HG02938 (cell line): ENCODE results near the gene EML2.

Source experiments
- ATAC-seq: cut with Tn5 transposase; IDR thresholded peaks from one replicate; pipeline ENCODE4 v1.9.1; 2021; ENCODE audit warnings: mild to moderate bottlenecking, moderate library complexity; ENCODE audit not compliant: unreplicated experiment

Gene EML2

GRCh38 chr19:45591004-45591637 lies 48.1 kb downstream of the EML2 start:
- ATAC-seq, result no peak

- no peak for ATAC-seq
Measured at GRCh38 chr19:45590300-45591003, 48.7 kb downstream of the EML2 start.

DNA sequence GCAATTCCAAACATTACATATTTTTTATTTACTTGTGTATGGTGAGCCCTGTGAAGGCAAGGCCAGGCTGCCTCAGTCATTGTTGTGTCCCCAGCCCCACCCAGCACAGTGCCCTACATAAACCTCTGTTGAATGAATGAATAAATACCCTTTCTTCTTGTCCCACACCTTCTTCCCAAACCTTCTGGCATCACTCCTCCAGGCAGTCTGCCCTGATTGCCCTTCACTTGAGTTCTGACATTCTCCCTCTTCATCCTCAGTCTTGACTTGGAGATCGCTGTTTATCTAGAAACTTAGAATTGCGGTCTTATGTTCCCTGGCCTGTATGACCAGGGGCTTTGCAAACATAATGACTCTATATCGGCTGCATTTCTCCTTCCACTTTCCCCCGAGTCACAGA lies 49.4 kb downstream of the EML2 start:
- no peak for ATAC-seq

- no peak for ATAC-seq
Measured at GRCh38 chr19:45587873-45588272, 51.3 kb downstream of the EML2 start.

DNA sequence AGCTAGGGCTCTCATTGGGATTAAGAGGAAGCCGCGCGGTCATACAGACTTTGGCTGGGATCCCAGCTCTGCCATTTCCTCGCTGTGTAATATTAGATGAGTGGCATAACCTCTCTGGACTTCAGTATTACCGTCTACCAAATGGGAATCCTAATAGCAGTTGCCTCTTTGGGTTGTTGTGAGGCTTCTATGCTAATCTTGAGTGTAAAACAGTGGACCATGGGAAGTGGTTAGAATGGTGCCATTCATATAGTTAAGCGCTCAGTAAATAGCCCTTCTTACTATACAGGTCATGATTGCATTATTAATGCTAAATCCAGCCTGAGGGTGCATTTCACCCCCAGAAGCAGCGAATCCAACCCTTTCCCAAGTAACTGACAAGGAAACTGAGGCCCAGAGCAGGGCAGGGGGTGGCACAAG lies 54.0 kb downstream of the EML2 start:
- no peak for ATAC-seq

DNA sequence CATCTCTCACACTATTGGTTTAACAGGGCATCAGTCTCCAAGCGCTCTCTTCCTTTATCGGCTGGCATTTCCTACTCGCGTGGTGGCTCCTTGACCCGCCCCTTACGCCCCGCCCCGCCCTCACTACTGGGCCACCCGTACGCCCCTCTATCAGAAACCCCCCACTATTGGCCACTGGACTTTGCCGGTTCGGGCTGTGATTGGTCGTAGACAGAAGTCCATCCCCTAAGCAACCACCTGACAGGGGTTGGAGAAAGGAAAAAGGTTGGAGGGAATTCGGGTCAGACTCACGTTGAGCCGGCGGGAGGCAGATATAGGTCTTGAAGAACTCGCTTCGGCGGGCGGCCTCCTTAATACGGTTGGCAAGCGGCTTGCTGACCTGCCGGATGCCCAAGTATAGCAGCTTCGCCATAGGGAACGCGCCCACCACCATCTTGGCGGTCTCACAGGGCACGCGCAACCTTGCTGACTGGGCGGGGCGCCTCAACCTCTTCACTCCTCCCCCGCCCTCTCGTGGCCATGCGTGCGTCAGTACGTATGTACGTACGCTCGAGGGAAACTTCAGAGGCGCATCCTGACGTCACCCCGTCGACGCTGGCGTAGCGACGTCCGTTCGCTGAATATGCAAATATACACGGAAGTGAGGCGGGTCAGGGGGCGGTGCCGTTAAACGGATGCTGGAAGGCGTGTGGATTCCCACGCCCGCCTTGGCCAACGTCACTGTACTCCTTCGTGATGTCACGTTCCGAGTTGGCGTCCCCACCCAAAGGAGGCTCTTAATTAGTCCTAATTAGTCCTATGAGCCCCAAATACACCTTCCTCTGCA lies 54.7 kb downstream of the EML2 start, which contains the start of gene OPA3:
Gene OPA3 (minus strand): TSS at position 471 of the 826 bp plus-strand sequence. CDS start 38 bp downstream, at position 433.
- ATAC-seq, result peak; percentile 81

- no peak for ATAC-seq
Measured at GRCh38 chr19:45581576-45581975, 57.6 kb downstream of the EML2 start.

- no peak for ATAC-seq
Measured at GRCh38 chr19:45578861-45579260, 60.3 kb downstream of the EML2 start.

DNA sequence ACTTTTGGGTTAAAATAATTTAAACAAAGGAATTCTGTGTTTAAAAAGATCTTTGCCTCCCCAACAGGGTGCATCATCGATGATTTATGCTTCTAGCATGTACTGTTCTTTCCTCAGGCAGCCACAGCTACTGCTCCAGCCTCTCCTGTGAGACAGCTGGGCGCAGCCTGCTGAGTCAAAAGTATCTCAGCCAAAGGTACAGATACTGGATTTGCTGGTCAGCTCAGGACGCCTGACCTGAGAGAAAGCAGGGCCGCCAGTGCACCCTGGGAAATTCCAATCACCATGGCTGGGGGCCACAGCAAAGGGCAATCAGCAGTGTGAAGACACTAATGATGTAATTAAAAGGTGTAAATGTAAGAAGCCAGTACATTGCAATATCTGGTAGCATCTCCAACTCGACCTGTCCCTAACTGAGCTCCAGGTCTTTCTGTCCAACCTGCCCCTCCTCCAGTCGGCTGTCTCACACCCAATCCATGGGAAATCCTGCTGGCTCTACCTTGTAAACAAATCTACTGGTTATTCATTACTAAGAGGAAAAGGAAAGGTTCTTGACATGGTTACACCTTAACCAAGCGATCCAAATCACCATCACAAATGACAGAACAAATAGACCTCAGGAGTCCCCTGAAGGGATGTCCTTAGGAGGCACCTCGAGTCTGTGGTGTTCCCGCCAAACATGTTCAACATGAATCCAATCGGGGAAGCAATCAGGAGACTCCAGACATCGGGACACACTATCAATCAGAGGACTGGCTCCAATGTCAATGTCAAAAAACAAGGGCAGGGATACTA lies 61.9 kb downstream of the EML2 start:
- no peak for ATAC-seq

DNA sequence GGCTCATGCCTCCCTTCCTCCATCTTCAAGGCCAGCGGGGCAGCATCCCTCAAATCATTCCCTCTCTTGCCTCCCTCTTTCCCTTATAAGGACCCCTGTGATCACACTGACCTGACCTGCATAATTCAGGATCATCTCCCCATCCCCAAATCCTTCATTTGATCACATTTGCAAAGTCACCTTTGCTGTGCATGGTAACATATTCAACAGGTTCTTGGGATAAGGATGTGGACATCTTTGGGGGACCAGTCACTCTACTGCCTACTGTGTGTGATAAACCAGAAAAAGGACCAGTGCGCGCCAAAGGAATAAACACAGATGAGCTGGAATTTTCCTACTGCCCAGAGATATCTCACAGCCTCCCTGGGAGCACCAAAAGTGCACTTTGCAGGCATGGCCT lies 62.5 kb downstream of the EML2 start:
- ATAC-seq, result no peak

- ATAC-seq, result no peak
Measured at GRCh38 chr19:45575216-45575615, 64.0 kb downstream of the EML2 start.

GRCh38 chr19:45574526-45574925 lies 64.7 kb downstream of the EML2 start:
- no peak for ATAC-seq

GRCh38 chr19:45571457-45572220 lies 67.6 kb downstream of the EML2 start:
- ATAC-seq, result no peak

DNA sequence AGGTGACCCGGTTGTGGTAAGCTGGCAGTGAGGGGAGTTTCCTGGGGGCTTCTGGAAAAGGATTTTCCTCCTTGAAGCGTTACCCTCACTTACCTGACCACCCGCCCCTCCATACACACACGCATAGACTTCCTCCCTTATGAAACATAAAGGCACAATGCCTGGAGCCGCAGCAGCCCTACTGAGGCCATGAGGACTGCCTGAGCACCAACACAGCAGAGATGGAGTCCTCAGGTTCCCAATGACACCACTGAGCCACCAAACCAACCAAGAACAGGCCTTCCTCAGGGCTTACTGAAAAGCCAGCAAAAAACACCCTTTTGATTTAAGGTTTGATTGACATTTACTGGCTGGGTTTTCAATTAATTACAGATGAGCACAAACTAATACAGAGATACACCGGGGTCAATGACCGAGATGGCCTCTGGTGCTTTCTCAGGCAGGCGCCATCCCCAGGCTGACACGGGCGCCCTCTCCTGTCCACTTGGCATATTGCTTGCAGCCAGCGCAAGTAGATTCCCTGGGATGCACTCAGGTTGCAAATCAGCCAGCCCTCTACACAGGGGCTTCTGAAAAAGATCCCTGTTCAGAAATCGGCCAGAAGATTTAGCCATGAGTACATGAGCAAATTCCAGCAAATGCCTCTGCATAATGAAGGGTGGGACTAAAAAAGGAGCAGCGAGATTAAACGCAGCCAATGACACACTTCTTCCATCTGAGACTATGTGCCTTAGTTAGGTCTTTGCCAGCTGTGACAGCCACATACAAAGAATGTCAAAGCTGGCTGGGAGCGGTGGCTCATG lies 69.4 kb downstream of the EML2 start:
- ATAC-seq, result no peak

DNA sequence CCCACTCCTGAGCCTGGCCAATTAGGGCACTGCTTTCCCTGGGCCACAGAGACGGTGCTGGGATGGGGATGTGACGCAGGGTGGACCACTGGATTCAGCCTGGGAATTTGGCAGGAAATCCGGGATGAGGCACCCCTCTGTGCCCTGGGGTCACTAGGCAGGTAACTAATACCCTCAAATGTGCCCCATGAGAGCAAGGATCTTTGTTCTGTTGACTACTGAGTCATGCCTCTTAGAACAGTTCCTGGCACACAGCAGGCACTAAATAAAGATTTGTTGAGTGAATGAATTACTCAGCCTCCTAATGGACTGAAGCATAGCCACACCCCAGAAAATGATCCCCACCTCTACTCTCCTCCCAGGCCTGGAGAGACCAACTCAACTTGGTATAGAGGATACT lies 70.5 kb downstream of the EML2 start:
- ATAC-seq, result no peak

GRCh38 chr19:45567609-45568008 lies 71.6 kb downstream of the EML2 start:
- ATAC-seq, result no peak

GRCh38 chr19:45564131-45564780 lies 74.9 kb downstream of the EML2 start:
- no peak for ATAC-seq

DNA sequence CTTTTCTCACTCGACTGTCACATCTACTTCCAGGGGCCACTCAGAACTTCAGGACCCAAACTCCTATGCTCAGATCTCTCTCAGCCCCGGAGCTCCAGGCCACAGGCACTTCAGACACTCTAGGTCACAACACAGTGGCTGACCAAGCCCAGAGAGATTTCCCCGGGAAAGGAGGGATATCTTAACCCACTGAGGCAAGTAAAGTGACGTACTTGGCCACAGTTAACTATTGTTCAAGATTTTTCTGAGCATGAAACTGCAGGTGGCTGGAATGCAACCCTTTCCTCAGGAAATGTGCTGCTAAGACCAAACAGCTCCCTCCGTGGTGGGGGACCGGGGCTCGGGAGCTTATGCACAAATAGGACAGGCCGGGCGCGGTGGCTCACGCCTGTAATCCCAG lies 78.5 kb downstream of the EML2 start:
- no peak for ATAC-seq

- no peak for ATAC-seq
Measured at GRCh38 chr19:45560038-45560437, 79.2 kb downstream of the EML2 start.
